Gastroesophageal sphincter (tissue), 3 donors: ENCODE data around the gene MYH11.

Source experiments
- CTCF ChIP-seq, 4 experiments: fragments of 200-600 bp in 2 of 4; fragments of 450-650 bp in 2 of 4; sonication (generic) in 1 of 4; IDR thresholded peaks; one replicate each; pipeline ENCODE4 v1.5.1; 2017 to 2019; ENCODE audit warnings: antibody characterized with exemption in 4 of 4, mild to moderate bottlenecking in 2 of 4, moderate library complexity in 2 of 4
- EP300 ChIP-seq: sonication (generic); formaldehyde crosslinking; IDR thresholded peaks from one replicate; pipeline ENCODE4 v1.6.1; 2017; ENCODE audit warnings: antibody characterized with exemption, mild to moderate bottlenecking
- POLR2A ChIP-seq, 2 donors: fragments of 450-650 bp; IDR thresholded peaks; one replicate each; pipeline ENCODE4 v1.6.1; 2017; ENCODE audit warnings: antibody characterized with exemption in 2 of 2, mild to moderate bottlenecking in 2 of 2, moderate library complexity in 1 of 2
- POLR2AphosphoS5 ChIP-seq: sonication (generic); formaldehyde crosslinking; IDR thresholded peaks from one replicate; pipeline ENCODE4 v1.6.1; 2017; ENCODE audit warnings: antibody characterized with exemption

GRCh38 chr16:15707332-15707731 is 149.5 kb downstream of the MYH11 start:
- TF ChIP-seq CTCF (IDR thresholded peaks at IDR 0.05) (no peak), POLR2AphosphoS5 (no peak), POLR2A (IDR thresholded peaks at IDR 0.05) (no peak), EP300 (no peak)
